Mammary epithelial cell (primary cell): ENCODE results near the gene ZNF575.

Experiments used
- CTCF ChIP-seq, 2 donors: IDR thresholded peaks in 1 of 2; conservative IDR thresholded peaks in 1 of 2; 2 replicates each; pipeline ENCODE4 v1.5.1; 2011 to 2012; ENCODE audit warnings: inconsistent platforms in 2 of 2, low read length in 2 of 2, mild to moderate bottlenecking in 2 of 2, control low read depth in 1 of 2, low read depth in 1 of 2; ENCODE audit not compliant: insufficient read depth in 1 of 2; ENCODE audit errors: extremely low read depth in 1 of 2
- EZH2 ChIP-seq: IDR thresholded peaks from 2 replicates; pipeline ENCODE4 v1.6.1; 2012; ENCODE audit warnings: low read length, inconsistent platforms, borderline replicate concordance

- TF ChIP-seq EZH2: no peak
- TF ChIP-seq CTCF (conservative IDR thresholded peaks at IDR 0.05 in 1 of 2, IDR thresholded peaks at IDR 0.05 in 1 of 2; ENCODE audit: extremely low read depth in 1 of 2, insufficient read depth in 1 of 2, low read depth in 1 of 2, low read length in 2 of 2): no peak
Observed at GRCh38 chr19:43581467-43581866, 48.5 kb downstream of the ZNF575 start.
